WTC11 (cell line): ENCODE measurements around the gene GLT6D1. TPM values are rescaled to one million over a fixed set of nuclear protein-coding genes. Genes with fewer than 3 reads are reported as not detected.

Source experiments
- ATAC-seq: fragments of 200-7000 bp; cut with Tn5 transposase; 2 replicates; pipeline ENCODE4 v1.10.0; 2021; ENCODE audit warnings: mild to moderate bottlenecking, moderate library complexity
- CTCF ChIA-PET: fragments of 300-600 bp; sonication (Branson Sonifier 250); formaldehyde crosslinking; loops from one replicate; lab custom pipeline; 2021; ENCODE audit warnings: antibody characterized with exemption; lab: Charles Lee
- POLR2A ChIA-PET: fragments of 350-600 bp; sonication (Branson Sonifier 250); formaldehyde crosslinking; loops from one replicate; lab custom pipeline; 2021; ENCODE audit warnings: antibody characterized with exemption; lab: Charles Lee
- DNase-seq: peaks from one replicate; pipeline ENCODE4 v3.0.0; 2021; ENCODE audit warnings: low spot score
- H3K27ac Mint-ChIP-seq: 2 replicates; pipeline ENCODE4 v1.8.0; 2021; ENCODE audit warnings: mixed read lengths
- H3K27me3 Mint-ChIP-seq: 2 replicates; pipeline ENCODE4 v1.8.0; 2021; ENCODE audit warnings: low read depth, mild to moderate bottlenecking, moderate library complexity, mixed read lengths
- H3K36me3 Mint-ChIP-seq: 2 replicates; pipeline ENCODE4 v1.8.0; 2021; ENCODE audit warnings: mixed read lengths
- H3K4me1 Mint-ChIP-seq: 2 replicates; pipeline ENCODE4 v1.8.0; 2022; ENCODE audit warnings: mixed read lengths
- H3K4me3 Mint-ChIP-seq: 2 replicates; pipeline ENCODE4 v1.8.0; 2021; ENCODE audit warnings: mild to moderate bottlenecking, moderate library complexity, mixed read lengths
- H3K9me3 Mint-ChIP-seq: 2 replicates; pipeline ENCODE4 v1.8.0; 2021; ENCODE audit warnings: mixed read lengths
- AR ChIP-seq: fragments of 250-450 bp; sonication (Bioruptor Pico); IDR thresholded peaks from 2 replicates; pipeline ENCODE4 v1.9.0; 2021; ENCODE audit warnings: mild to moderate bottlenecking
- ATF3 ChIP-seq: sonication (generic); formaldehyde crosslinking; conservative IDR thresholded peaks from 2 replicates; pipeline ENCODE4 v1.8.1; 2022; ENCODE audit warnings: mild to moderate bottlenecking, missing genetic modification reagents
- ETV6 ChIP-seq: sonication (generic); formaldehyde crosslinking; IDR thresholded peaks from 2 replicates; pipeline ENCODE4 v1.8.1; 2022; ENCODE audit warnings: mild to moderate bottlenecking, missing genetic modification reagents
- FOXJ3 ChIP-seq: sonication (generic); formaldehyde crosslinking; IDR thresholded peaks from 2 replicates; pipeline ENCODE4 v1.9.0; 2021; ENCODE audit warnings: missing genetic modification reagents, mild to moderate bottlenecking, borderline replicate concordance
- GTF2I ChIP-seq: fragments of 250-450 bp; sonication (Bioruptor Pico); conservative IDR thresholded peaks from 2 replicates; pipeline ENCODE4 v1.4.0; 2021; ENCODE audit warnings: mild to moderate bottlenecking
- IRF2 ChIP-seq: sonication (generic); formaldehyde crosslinking; IDR thresholded peaks from 2 replicates; pipeline ENCODE4 v1.8.0; 2022; ENCODE audit warnings: low read depth, missing genetic modification reagents, borderline replicate concordance
- NFE2L1 ChIP-seq: sonication (generic); formaldehyde crosslinking; IDR thresholded peaks from 2 replicates; pipeline ENCODE4 v1.8.1; 2023; ENCODE audit warnings: missing genetic modification reagents
- SMAD3 ChIP-seq: sonication (generic); formaldehyde crosslinking; IDR thresholded peaks from 2 replicates; pipeline ENCODE4 v1.8.0; 2022; ENCODE audit warnings: missing genetic modification reagents, mild to moderate bottlenecking, borderline replicate concordance
- SMAD4 ChIP-seq: sonication (generic); formaldehyde crosslinking; IDR thresholded peaks from 2 replicates; pipeline ENCODE4 v1.8.0; 2022; ENCODE audit warnings: mild to moderate bottlenecking, missing genetic modification reagents
- TCF7 ChIP-seq: sonication (generic); formaldehyde crosslinking; IDR thresholded peaks from 2 replicates; pipeline ENCODE4 v1.8.0; 2022; ENCODE audit warnings: mild to moderate bottlenecking, low read depth, missing genetic modification reagents, moderate library complexity
- ZNF138 ChIP-seq: sonication (generic); formaldehyde crosslinking; conservative IDR thresholded peaks from 2 replicates; pipeline ENCODE4 v1.8.1; 2022; ENCODE audit warnings: mild to moderate bottlenecking, moderate library complexity, missing genetic modification reagents
- ZNF263 ChIP-seq: sonication (generic); formaldehyde crosslinking; IDR thresholded peaks from 2 replicates; pipeline ENCODE4 v1.8.1; 2022; ENCODE audit warnings: low read depth, mild to moderate bottlenecking, moderate library complexity, missing genetic modification reagents
- ZNF423 ChIP-seq: fragments of 250-450 bp; sonication (Bioruptor Pico); IDR thresholded peaks from 2 replicates; pipeline ENCODE4 v2.1.2; 2022; ENCODE audit warnings: mild to moderate bottlenecking, moderate library complexity
- ZNF425 ChIP-seq: fragments of 250-450 bp; sonication (Bioruptor Pico); conservative IDR thresholded peaks from 2 replicates; pipeline ENCODE4 v1.9.0; 2021; ENCODE audit warnings: mild to moderate bottlenecking
- total RNA-seq: library from RNA; stranded (reverse); gene quantifications from 3 replicates; pipeline ENCODE4 v1.2.3, GENCODE V29; 2021
- TF ChIP-seq, protein P1 (sequence below): sonication (generic); formaldehyde crosslinking; IDR thresholded peaks from 2 replicates; pipeline ENCODE4 v1.8.1; 2023; ENCODE audit warnings: mild to moderate bottlenecking, missing genetic modification reagents, moderate library complexity

The GLT6D1 gene
- total RNA-seq, 1 experiment from 2014 or later = 0.37 TPM

GRCh38 chr9:135611142-135611874, 28.0 kb downstream of the GLT6D1 start:
- Mint-ChIP-seq H3K27ac (no peak overlapping the region), H3K36me3 (peaks cover 10% of the 10 kb centered on the region), H3K27me3 (no peaks in the 10 kb centered on the region; the same call in 1 of the 2 replicates), H3K9me3 (peaks cover 25% of the 10 kb centered on the region), H3K4me1 (0 out of 2 replicates have a peak, but pooled peaks cover 3% of the 10 kb centered on the region), H3K4me3 (no peak overlapping the region)
- ChIA-PET CTCF (no interaction called here), POLR2A (no interaction called here)
- ATAC-seq (no peak), DNase-seq (no peak)
- no peak for TF ChIP-seq ETV6 (CRISPR knock-in tag)
- no peak for TF ChIP-seq ZNF263 (CRISPR knock-in tag)
- TF ChIP-seq IRF2 (CRISPR knock-in tag) = no peak
- TF ChIP-seq GTF2I (CRISPR knock-in tag) = no peak
- TF ChIP-seq, protein P1, sequence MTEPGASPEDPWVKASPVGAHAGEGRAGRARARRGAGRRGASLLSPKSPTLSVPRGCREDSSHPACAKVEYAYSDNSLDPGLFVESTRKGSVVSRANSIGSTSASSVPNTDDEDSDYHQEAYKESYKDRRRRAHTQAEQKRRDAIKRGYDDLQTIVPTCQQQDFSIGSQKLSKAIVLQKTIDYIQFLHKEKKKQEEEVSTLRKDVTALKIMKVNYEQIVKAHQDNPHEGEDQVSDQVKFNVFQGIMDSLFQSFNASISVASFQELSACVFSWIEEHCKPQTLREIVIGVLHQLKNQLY (CRISPR knock-in tag) = no peak
- TF ChIP-seq ZNF138 (CRISPR knock-in tag) = no peak
- no peak for TF ChIP-seq NFE2L1 (CRISPR knock-in tag)

GRCh38 chr9:135610290-135611141, 28.8 kb downstream of the GLT6D1 start:
- CTCF ChIA-PET = no interaction called here
- POLR2A ChIA-PET = no interaction called here
- Mint-ChIP-seq H3K27ac (no peak overlapping the region), H3K9me3 (peaks cover 25% of the 10 kb centered on the region), H3K27me3 (no peaks in the 10 kb centered on the region; the same call in 1 of the 2 replicates), H3K36me3 (peaks cover 10% of the 10 kb centered on the region), H3K4me1 (0 out of 2 replicates have a peak, but pooled peaks cover 3% of the 10 kb centered on the region), H3K4me3 (no peak overlapping the region)
- DNase-seq = no peak
- no peak for ATAC-seq
- TF ChIP-seq, protein P1 (CRISPR knock-in tag) = no peak
- TF ChIP-seq ZNF423 (CRISPR knock-in tag) (no peak), ZNF425 (no peak), TCF7 (CRISPR knock-in tag) (no peak), ETV6 (CRISPR knock-in tag) (no peak), ATF3 (CRISPR knock-in tag) (no peak), SMAD4 (CRISPR knock-in tag) (no peak), AR (no peak), SMAD3 (CRISPR knock-in tag) (no peak), FOXJ3 (CRISPR knock-in tag) (no peak)
